K562 (cell line): ENCODE results near the gene MYO3B. TPM values are rescaled to one million over a fixed set of nuclear protein-coding genes. Genes with fewer than 3 reads are reported as not detected.

Source experiments
- CGGBP1 ChIP-seq: fragments of 250-450 bp; sonication (Bioruptor Pico); IDR thresholded peaks from 2 replicates; pipeline ENCODE4 v1.9.0; 2021; ENCODE audit warnings: mild to moderate bottlenecking
- CHD4 ChIP-seq: fragments of 200-600 bp; sonication (generic); IDR thresholded peaks from 3 replicates; pipeline ENCODE4 v1.6.1; 2012; ENCODE audit warnings: low read depth, mild to moderate bottlenecking, mixed read lengths, low read length, inconsistent platforms; ENCODE audit not compliant: insufficient read depth, insufficient replicate concordance, poor library complexity, severe bottlenecking
- CUX1 ChIP-seq: fragments of 200-800 bp; sonication (Bioruptor generic); IDR thresholded peaks from 2 replicates; pipeline ENCODE4 v1.6.1; 2016; ENCODE audit warnings: missing genetic modification characterization, missing compliant biosample characterization
- EP400 ChIP-seq: fragments of 450-650 bp; IDR thresholded peaks from 2 replicates; pipeline ENCODE4 v1.6.1; 2017; ENCODE audit warnings: antibody characterized with exemption, mild to moderate bottlenecking, moderate library complexity
- FOSL1 ChIP-seq: fragments of 200-800 bp; sonication (Bioruptor generic); conservative IDR thresholded peaks from 2 replicates; pipeline ENCODE4 v1.6.1; 2016; ENCODE audit warnings: missing genetic modification characterization, missing compliant biosample characterization
- JUN ChIP-seq, 2 experiments: sonication (generic) in 1 of 2; formaldehyde crosslinking in 1 of 2; IDR thresholded peaks; 2 replicates each; pipeline versions ENCODE4 v1.6.1 to v1.8.0; 2012 to 2022; ENCODE audit warnings: borderline replicate concordance in 2 of 2, mild to moderate bottlenecking in 2 of 2, improper control_type of control experiment in 1 of 2, low read depth in 1 of 2, low read length in 1 of 2, missing genetic modification reagents in 1 of 2
- KAT2B ChIP-seq: IDR thresholded peaks from one replicate; pipeline ENCODE4 v1.6.1; 2012; ENCODE audit warnings: low read depth, mild to moderate bottlenecking, control low read depth, inconsistent platforms, low read length, moderate library complexity
- MTA2 ChIP-seq: fragments of 450-650 bp; IDR thresholded peaks from 2 replicates; pipeline ENCODE4 v1.6.1; 2016; ENCODE audit warnings: low read depth
- NELFE ChIP-seq: IDR thresholded peaks from 2 replicates; pipeline ENCODE4 v1.6.1; 2011; ENCODE audit warnings: mild to moderate bottlenecking; ENCODE audit not compliant: insufficient read depth, insufficient read length
- RB1 ChIP-seq: fragments of 450-650 bp; IDR thresholded peaks from 2 replicates; pipeline ENCODE4 v1.6.1; 2017; ENCODE audit warnings: low read depth, mild to moderate bottlenecking
- SREBF1 ChIP-seq: fragments of 150-350 bp; IDR thresholded peaks from 2 replicates; pipeline ENCODE4 v1.6.1; 2014; ENCODE audit warnings: antibody characterized with exemption, low read depth, low read length, borderline replicate concordance
- SREBF2 ChIP-seq: sonication (generic); formaldehyde crosslinking; IDR thresholded peaks from 2 replicates; pipeline ENCODE4 v1.4.0; 2020; ENCODE audit warnings: mild to moderate bottlenecking, missing genetic modification reagents
- TRIM28 ChIP-seq: fragments of 450-650 bp; IDR thresholded peaks from 2 replicates; pipeline ENCODE4 v1.6.1; 2017
- ZFP1 ChIP-seq: fragments of 450-650 bp; formaldehyde crosslinking; IDR thresholded peaks from 2 replicates; pipeline ENCODE4 v1.4.0; 2020; ENCODE audit warnings: mild to moderate bottlenecking, mixed read lengths
- ZNF830 ChIP-seq: fragments of 250-450 bp; sonication (Bioruptor Pico); IDR thresholded peaks from 2 replicates; pipeline ENCODE4 v1.5.0; 2021; ENCODE audit warnings: mild to moderate bottlenecking
- ZSCAN29 ChIP-seq: fragments of 450-650 bp; IDR thresholded peaks from 2 replicates; pipeline ENCODE4 v1.6.1; 2017
- polyA plus RNA-seq, 8 experiments: library from polyadenylated mRNA; depleted of rRNA in 4 of 8; stranded (reverse) in 5 of 8; unstranded in 3 of 8; fragments of >200 nt; fragmentation: Nextera tagmentation in 2 of 8; fragmentation: Illumina TruSeq in 1 of 8; extraction: Ambion mirVana in 2 of 8; extraction: Trizol in 1 of 8; gene quantifications; 2 replicates each; pipeline versions ENCODE4 v1.2.1 to v1.2.3, GENCODE V29; 2011 to 2014; ENCODE audit warnings: inconsistent platforms in 1 of 8, missing spikeins in 1 of 8
- total RNA-seq, 7 experiments: library from RNA; depleted of rRNA in 6 of 7; stranded (reverse); fragments of >200 nt in 6 of 7; fragmentation: Illumina TruSeq in 2 of 7; extraction: Trizol in 2 of 7; gene quantifications; 2 replicates each; pipeline versions ENCODE4 v1.2.1 to v1.2.3, GENCODE V29; 2011 to 2021; ENCODE audit warnings: low replicate concordance in 1 of 7
- TF ChIP-seq, protein P1 (sequence below), 2 experiments: fragments of 450-650 bp; conservative IDR thresholded peaks; 2 replicates each; pipeline ENCODE4 v1.6.1; 2017; ENCODE audit warnings: mild to moderate bottlenecking in 2 of 2, moderate library complexity in 2 of 2
- TF ChIP-seq, protein P2 (sequence below): fragments of 250-450 bp; sonication (Bioruptor Pico); IDR thresholded peaks from 2 replicates; pipeline ENCODE4 v1.5.0; 2020; ENCODE audit warnings: mild to moderate bottlenecking
- TF ChIP-seq, protein P3 (sequence below): sonication (generic); formaldehyde crosslinking; IDR thresholded peaks from 2 replicates; pipeline ENCODE4 v1.8.1; 2023; ENCODE audit warnings: mild to moderate bottlenecking, missing genetic modification reagents

The MYO3B gene
- total and polyA plus RNA-seq, 9 of the 15 experiments (the other 6 are each of a cell fraction or from before 2014, with no cell fraction given): 2.7 to 6.5 (median 3.6) TPM

DNA sequence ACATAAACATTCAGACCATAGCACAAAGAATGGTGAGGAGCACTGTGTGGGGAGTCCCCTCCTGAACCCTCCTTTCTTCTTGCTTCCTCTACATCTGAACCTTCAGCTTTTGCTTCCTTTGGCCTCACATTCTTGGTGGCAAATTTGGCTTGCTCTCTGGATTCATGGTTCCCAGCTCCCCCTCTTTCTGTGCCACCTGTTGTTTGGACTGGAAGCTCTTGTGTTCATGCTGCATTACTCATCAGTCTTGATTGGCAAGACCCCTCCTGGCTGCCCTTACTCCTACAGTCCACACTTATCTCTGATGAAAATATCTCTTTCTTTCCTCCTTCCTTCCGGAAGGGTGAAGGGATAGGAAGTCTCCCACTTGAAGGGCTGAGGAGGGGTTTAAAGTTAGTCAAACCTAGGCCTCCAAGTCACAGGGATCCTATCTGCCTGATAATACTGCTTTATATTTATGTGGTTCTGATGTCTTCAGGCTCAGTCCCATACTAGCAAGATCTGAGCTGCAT lies 70.0 kb downstream of the MYO3B start (continued):
- TF ChIP-seq NELFE (no peak), ZFP1 (0 out of 2 replicates have a peak, but pooled peaks have one; percentile 20), FOSL1 (peak; percentile 82), ZNF830 (CRISPR knock-in tag) (no peak), RB1 (no peak), TRIM28 (no peak), EP400 (no peak), ZSCAN29 (no peak), CUX1 (CRISPR knock-in tag) (no peak), JUN (IDR thresholded peaks at IDR 0.05; ENCODE audit: borderline replicate concordance, low read depth, low read length) (0 out of 2 replicates have a peak, but pooled peaks have one; percentile 11), JUN (CRISPR knock-in tag; IDR thresholded peaks at IDR 0.05; ENCODE audit: borderline replicate concordance) (no peak), MTA2 (no peak), CGGBP1 (CRISPR knock-in tag) (no peak), KAT2B (no peak), CHD4 (no peak), SREBF2 (CRISPR knock-in tag) (no peak), SREBF1 (no peak)
- TF ChIP-seq, protein P1, sequence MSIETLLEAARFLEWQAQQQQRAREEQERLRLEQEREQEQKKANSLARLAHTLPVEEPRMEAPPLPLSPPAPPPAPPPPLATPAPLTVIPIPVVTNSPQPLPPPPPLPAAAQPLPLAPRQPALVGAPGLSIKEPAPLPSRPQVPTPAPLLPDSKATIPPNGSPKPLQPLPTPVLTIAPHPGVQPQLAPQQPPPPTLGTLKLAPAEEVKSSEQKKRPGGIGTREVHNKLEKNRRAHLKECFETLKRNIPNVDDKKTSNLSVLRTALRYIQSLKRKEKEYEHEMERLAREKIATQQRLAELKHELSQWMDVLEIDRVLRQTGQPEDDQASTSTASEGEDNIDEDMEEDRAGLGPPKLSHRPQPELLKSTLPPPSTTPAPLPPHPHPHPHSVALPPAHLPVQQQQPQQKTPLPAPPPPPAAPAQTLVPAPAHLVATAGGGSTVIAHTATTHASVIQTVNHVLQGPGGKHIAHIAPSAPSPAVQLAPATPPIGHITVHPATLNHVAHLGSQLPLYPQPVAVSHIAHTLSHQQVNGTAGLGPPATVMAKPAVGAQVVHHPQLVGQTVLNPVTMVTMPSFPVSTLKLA (conservative IDR thresholded peaks at IDR 0.05): no peak
- TF ChIP-seq, protein P2, sequence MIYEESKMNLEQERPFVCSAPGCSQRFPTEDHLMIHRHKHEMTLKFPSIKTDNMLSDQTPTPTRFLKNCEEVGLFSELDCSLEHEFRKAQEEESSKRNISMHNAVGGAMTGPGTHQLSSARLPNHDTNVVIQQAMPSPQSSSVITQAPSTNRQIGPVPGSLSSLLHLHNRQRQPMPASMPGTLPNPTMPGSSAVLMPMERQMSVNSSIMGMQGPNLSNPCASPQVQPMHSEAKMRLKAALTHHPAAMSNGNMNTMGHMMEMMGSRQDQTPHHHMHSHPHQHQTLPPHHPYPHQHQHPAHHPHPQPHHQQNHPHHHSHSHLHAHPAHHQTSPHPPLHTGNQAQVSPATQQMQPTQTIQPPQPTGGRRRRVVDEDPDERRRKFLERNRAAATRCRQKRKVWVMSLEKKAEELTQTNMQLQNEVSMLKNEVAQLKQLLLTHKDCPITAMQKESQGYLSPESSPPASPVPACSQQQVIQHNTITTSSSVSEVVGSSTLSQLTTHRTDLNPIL: no peak
- TF ChIP-seq, protein P3, sequence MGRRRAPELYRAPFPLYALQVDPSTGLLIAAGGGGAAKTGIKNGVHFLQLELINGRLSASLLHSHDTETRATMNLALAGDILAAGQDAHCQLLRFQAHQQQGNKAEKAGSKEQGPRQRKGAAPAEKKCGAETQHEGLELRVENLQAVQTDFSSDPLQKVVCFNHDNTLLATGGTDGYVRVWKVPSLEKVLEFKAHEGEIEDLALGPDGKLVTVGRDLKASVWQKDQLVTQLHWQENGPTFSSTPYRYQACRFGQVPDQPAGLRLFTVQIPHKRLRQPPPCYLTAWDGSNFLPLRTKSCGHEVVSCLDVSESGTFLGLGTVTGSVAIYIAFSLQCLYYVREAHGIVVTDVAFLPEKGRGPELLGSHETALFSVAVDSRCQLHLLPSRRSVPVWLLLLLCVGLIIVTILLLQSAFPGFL (CRISPR knock-in tag): 0 out of 2 replicates have a peak, but pooled peaks have one; percentile 26
